Smooth muscle cell (in vitro differentiated cells): Measurements from ENCODE around the gene TMEM256. TPM values are rescaled to one million over a fixed set of nuclear protein-coding genes. Genes with fewer than 3 reads are reported as not detected.

ENCODE experiments used
- DNase-seq: peaks from one replicate; lab custom pipeline; 2025; ENCODE audit not compliant: unreplicated experiment; lab: John Stamatoyannopoulos, UW
- H2AFZ ChIP-seq: fragments of 200-600 bp; sonication (generic); 2 replicates; pipeline ENCODE4 v1.6.0; 2016; ENCODE audit warnings: antibody characterized with exemption, low read depth, mild to moderate bottlenecking
- H3F3A ChIP-seq: fragments of 200-600 bp; sonication (generic); 2 replicates; pipeline ENCODE4 v1.6.0; 2017; ENCODE audit warnings: antibody characterized with exemption, low read depth
- H3K27ac ChIP-seq: fragments of 200-600 bp; sonication (generic); 2 replicates; pipeline ENCODE4 v1.5.1; 2016; ENCODE audit warnings: low read depth, mild to moderate bottlenecking
- H3K27me3 ChIP-seq: fragments of 200-600 bp; sonication (generic); 2 replicates; pipeline ENCODE4 v1.6.1; 2016; ENCODE audit warnings: low read depth, mild to moderate bottlenecking
- H3K36me3 ChIP-seq: fragments of 200-600 bp; sonication (generic); 2 replicates; pipeline ENCODE4 v1.5.1; 2016; ENCODE audit warnings: low read depth
- H3K4me1 ChIP-seq: fragments of 200-600 bp; sonication (generic); 2 replicates; pipeline ENCODE4 v1.5.1; 2016; ENCODE audit warnings: low read depth
- H3K4me2 ChIP-seq: fragments of 200-600 bp; sonication (generic); 2 replicates; pipeline ENCODE4 v1.6.0; 2016; ENCODE audit warnings: mild to moderate bottlenecking
- H3K4me3 ChIP-seq: fragments of 200-600 bp; sonication (generic); 2 replicates; pipeline ENCODE4 v1.5.1; 2016; ENCODE audit warnings: mild to moderate bottlenecking
- H3K79me2 ChIP-seq: fragments of 200-600 bp; sonication (generic); 2 replicates; pipeline ENCODE4 v1.6.0; 2016; ENCODE audit warnings: low read depth, mild to moderate bottlenecking
- H3K9ac ChIP-seq: fragments of 200-600 bp; sonication (generic); 2 replicates; pipeline ENCODE4 v1.6.0; 2016; ENCODE audit warnings: low read depth
- H3K9me3 ChIP-seq: fragments of 200-600 bp; sonication (generic); replicated peaks from 2 replicates; pipeline ENCODE4 v1.5.1; 2016; ENCODE audit warnings: low read depth
- H4K20me1 ChIP-seq: fragments of 200-600 bp; sonication (generic); 2 replicates; pipeline ENCODE4 v1.6.0; 2016; ENCODE audit warnings: low read depth
- WGBS: methylation state at CpG from one replicate; pipeline ENCODE4 v1.1.7; 2016; ENCODE audit warnings: low lambda C conversion rate; 5-methylcytosine and 5-hydroxymethylcytosine counted together
- polyA plus RNA-seq: library from polyadenylated mRNA; unstranded; fragments of >200 nt; fragmentation: Nextera tagmentation; extraction: Ambion mirVana; gene quantifications from 2 replicates; pipeline ENCODE4 v1.2.1, GENCODE V29; 2016
- total RNA-seq: library from RNA; depleted of rRNA; stranded (reverse); fragments of >200 nt; gene quantifications from 2 replicates; pipeline ENCODE4 v1.2.3, GENCODE V29; 2014
- TF ChIP-seq, protein P1 (sequence below): fragments of 200-600 bp; sonication (generic); IDR thresholded peaks from 2 replicates; pipeline ENCODE4 v1.5.1; 2017; ENCODE audit warnings: borderline replicate concordance, mild to moderate bottlenecking, antibody characterized with exemption; ENCODE audit not compliant: insufficient read depth, poor library complexity, severe bottlenecking

Gene TMEM256
- total and polyA plus RNA-seq, 2 experiments from 2014 or later: 87.9 to 133 TPM

DNA sequence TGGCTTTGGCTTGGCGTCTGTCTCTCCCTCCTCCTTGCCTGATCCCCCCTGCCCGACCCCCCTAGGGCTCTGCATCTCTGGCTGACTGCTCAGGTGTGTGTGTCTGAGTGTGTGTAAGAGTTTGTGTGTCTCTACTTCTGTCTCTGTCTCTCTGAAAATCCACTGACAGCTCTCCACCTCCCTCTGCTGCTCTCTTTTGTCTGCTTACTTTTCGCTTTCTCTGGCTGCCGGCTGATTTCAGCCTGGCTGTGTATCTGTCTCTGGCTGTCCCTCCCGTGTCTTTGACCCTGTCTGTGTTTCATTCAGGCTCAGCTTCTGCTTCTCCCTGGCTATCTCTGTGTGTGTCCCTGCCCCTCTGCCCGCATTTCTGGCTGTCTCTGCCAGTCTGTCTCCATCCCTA is 12.4 kb upstream of the TMEM256 start:
- H3K79me2 ChIP-seq: no peaks in the 10 kb centered on the region
- H3F3A ChIP-seq: no peaks in the 10 kb centered on the region
- H3K9ac ChIP-seq: no peak overlapping the region
- no peaks in the 10 kb centered on the region for H3K27me3 ChIP-seq
- WGBS: 95% methylated on average over 6 of the region's 6 CpGs
- H4K20me1 ChIP-seq: peaks cover 5% of the 10 kb centered on the region
- no peak overlapping the region for H3K4me3 ChIP-seq
- TF ChIP-seq, protein P1, sequence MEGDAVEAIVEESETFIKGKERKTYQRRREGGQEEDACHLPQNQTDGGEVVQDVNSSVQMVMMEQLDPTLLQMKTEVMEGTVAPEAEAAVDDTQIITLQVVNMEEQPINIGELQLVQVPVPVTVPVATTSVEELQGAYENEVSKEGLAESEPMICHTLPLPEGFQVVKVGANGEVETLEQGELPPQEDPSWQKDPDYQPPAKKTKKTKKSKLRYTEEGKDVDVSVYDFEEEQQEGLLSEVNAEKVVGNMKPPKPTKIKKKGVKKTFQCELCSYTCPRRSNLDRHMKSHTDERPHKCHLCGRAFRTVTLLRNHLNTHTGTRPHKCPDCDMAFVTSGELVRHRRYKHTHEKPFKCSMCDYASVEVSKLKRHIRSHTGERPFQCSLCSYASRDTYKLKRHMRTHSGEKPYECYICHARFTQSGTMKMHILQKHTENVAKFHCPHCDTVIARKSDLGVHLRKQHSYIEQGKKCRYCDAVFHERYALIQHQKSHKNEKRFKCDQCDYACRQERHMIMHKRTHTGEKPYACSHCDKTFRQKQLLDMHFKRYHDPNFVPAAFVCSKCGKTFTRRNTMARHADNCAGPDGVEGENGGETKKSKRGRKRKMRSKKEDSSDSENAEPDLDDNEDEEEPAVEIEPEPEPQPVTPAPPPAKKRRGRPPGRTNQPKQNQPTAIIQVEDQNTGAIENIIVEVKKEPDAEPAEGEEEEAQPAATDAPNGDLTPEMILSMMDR: no peak
- H3K4me2 ChIP-seq: no peak overlapping the region
- no peak overlapping the region for H3K27ac ChIP-seq
- H3K4me1 ChIP-seq: no peaks in the 10 kb centered on the region
- H3K9me3 ChIP-seq: no peaks in the 10 kb centered on the region
- H3K36me3 ChIP-seq: no peaks in the 10 kb centered on the region
- no peak for DNase-seq
- H2AFZ ChIP-seq: no peak overlapping the region

DNA sequence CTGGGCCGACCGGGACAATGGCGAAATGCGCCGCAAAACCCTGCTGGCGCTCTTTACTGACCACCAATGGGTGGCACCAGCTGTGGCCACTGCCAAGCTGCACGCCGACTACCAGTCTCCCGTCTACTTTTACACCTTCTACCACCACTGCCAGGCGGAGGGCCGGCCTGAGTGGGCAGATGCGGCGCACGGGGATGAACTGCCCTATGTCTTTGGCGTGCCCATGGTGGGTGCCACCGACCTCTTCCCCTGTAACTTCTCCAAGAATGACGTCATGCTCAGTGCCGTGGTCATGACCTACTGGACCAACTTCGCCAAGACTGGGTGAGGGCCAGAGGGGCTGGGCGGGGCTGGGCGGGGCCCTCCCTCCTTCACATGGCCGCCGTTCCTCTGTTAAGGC is 11.9 kb upstream of the TMEM256 start:
- Histone ChIP-seq H3K9me3 (no peaks in the 10 kb centered on the region), H3K27ac (no peak overlapping the region), H3K4me2 (no peak overlapping the region), H3K4me3 (no peak overlapping the region), H4K20me1 (peaks cover 6% of the 10 kb centered on the region), H2AFZ (no peak overlapping the region), H3F3A (no peaks in the 10 kb centered on the region), H3K9ac (no peak overlapping the region), H3K79me2 (no peaks in the 10 kb centered on the region), H3K27me3 (no peaks in the 10 kb centered on the region), H3K36me3 (no peaks in the 10 kb centered on the region), H3K4me1 (no peaks in the 10 kb centered on the region)
- 95% methylated on average over 23 of the region's 23 CpGs for WGBS
- TF ChIP-seq, protein P1: no peak
- DNase-seq: no peak

DNA sequence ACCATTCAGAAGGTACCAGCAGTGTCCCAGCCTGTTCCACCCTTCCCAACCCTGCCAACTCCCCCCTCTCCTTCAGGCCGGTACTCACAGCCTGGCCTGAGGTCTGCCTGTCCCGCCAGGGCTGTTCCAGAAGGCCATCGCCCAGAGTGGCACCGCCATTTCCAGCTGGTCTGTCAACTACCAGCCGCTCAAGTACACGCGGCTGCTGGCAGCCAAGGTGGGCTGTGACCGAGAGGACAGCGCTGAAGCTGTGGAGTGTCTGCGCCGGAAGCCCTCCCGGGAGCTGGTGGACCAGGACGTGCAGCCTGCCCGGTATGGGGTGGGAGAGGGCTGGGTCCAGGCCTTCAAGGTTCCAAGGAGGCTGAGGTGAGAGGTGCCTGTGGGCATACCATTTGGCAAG is 10.9 kb upstream of the TMEM256 start:
- Histone ChIP-seq H3K4me1 (no peaks in the 10 kb centered on the region), H3K9ac (no peak overlapping the region), H2AFZ (no peak overlapping the region), H3K79me2 (no peaks in the 10 kb centered on the region), H4K20me1 (peaks cover 7% of the 10 kb centered on the region), H3K36me3 (no peaks in the 10 kb centered on the region), H3F3A (no peaks in the 10 kb centered on the region), H3K4me2 (no peak overlapping the region), H3K4me3 (no peak overlapping the region), H3K27me3 (no peaks in the 10 kb centered on the region), H3K27ac (no peak overlapping the region), H3K9me3 (no peaks in the 10 kb centered on the region)
- TF ChIP-seq, protein P1: no peak
- WGBS: 90% methylated on average over 14 of the region's 14 CpGs
- no peak for DNase-seq

DNA sequence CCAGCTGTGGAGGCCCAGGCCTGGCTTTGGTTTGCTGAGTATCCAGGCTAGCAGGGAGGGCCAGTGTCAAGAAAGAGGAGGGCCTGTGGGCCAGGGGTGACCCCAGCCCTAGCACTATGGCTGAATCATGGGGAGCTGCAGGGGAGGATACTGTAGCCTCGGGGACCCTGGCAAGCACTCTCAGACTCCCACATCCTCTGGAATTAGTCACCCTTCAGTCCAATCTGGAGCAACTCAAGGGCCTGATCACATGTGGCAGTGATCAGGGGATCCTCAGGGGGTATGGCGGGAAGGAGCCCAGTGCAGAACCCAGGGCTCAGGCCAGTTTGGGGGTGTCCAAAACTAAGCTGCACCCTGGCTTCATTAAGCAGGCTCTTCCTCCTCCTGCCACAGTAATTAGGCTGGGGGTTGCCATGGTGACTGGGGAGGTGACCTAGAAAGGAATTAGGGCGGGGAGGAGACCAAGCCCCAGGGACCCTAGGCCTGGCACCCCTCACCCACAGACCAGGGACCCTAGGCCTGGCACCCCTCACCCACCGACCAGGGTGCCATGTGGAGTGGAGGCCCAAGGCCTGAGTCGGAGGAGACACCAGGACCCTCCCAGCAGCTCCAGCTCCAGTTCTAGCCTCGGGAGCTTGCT is 9.6 kb upstream of the TMEM256 start:
- TF ChIP-seq, protein P1: no peak
- H3K27ac ChIP-seq: no peak overlapping the region
- no peaks in the 10 kb centered on the region for H3K9me3 ChIP-seq
- no peak overlapping the region for H3K9ac ChIP-seq
- no peaks in the 10 kb centered on the region for H3K27me3 ChIP-seq
- WGBS: 87% methylated on average over 6 of the region's 6 CpGs
- H3K4me2 ChIP-seq: no peak overlapping the region
- H3K4me1 ChIP-seq: no peaks in the 10 kb centered on the region
- H3K36me3 ChIP-seq: no peaks in the 10 kb centered on the region
- H3K79me2 ChIP-seq: no peaks in the 10 kb centered on the region
- H3F3A ChIP-seq: no peaks in the 10 kb centered on the region
- H4K20me1 ChIP-seq: peaks cover 7% of the 10 kb centered on the region
- no peak overlapping the region for H2AFZ ChIP-seq
- no peak for DNase-seq
- H3K4me3 ChIP-seq: no peak overlapping the region
